ENCODE measurements around the gene PHLDB3. TPM values are rescaled to one million over a fixed set of nuclear protein-coding genes. Genes with fewer than 3 reads are reported as not detected.

The PHLDB3 gene
- total and polyA plus RNA-seq, 2 of the 4 experiments (the other 2 are of a cell fraction): 2.9 to 10.6 TPM

DNA sequence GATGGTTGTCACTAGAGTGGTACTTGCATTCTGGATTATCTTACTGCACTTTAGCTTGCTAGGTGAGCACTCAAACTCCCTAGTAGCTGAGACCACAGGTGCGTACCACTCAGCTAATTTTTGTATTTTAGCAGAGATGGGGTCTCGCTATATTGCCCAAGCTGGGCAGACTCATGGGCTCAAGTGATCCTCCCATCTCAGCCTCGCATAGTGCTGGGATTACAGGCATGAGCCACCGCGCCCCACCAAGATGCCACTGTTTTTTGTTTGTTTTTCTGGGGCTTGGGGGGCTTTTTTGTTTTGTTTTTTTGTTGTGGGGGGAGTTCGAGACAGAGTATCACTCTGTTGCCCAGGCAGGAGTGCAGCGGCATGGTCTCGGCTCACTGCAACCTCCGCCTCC lies 56.9 kb downstream of the PHLDB3 start:
- dilution Hi-C loops (cut with HindIII; ENCODE audit: low sequenced_read_pairs, unreplicated experiment): no loop called here
- Histone ChIP-seq H3K27me3 (ENCODE audit: control insufficient read depth, insufficient read depth, low read length) (no peaks in the 10 kb centered on the region), H3K14ac (replicated peaks; ENCODE audit: low read depth, low read length) (no peak overlapping the region), H2BK120ac (ENCODE audit: low read depth, low read length) (0 out of 2 replicates have a peak overlapping the region, but pooled peaks have one; percentile 5), H2AK9ac (replicated peaks; ENCODE audit: low read depth, low read length, poor library complexity) (no peak overlapping the region), H4K20me1 (ENCODE audit: insufficient read depth, low read length) (no peaks in the 10 kb centered on the region), H3K79me1 (ENCODE audit: low read depth in 1 of 2, low read length in 2 of 2) (no peaks in the 10 kb centered on the region), H3K23ac (ENCODE audit: low read depth, low read length) (no peak overlapping the region), H4K8ac (ENCODE audit: low read depth in 2 of 2, low read length in 2 of 2) (no peak overlapping the region), H2AK5ac (ENCODE audit: low read depth, low read length) (peak overlapping the region; percentile 7; the same call in 1 of the 2 replicates), H3K18ac (ENCODE audit: low read depth, low read length) (no peak overlapping the region), H4K91ac (ENCODE audit: insufficient read depth, low read depth, low read length) (no peak overlapping the region), H3K56ac (ENCODE audit: extremely low read depth, insufficient read depth, low read length) (no peak overlapping the region), H2BK5ac (ENCODE audit: low read depth, low read length, poor library complexity, severe bottlenecking) (no peak overlapping the region), H3K4me2 (ENCODE audit: low read depth, low read length) (no peak overlapping the region), H3K27ac (ENCODE audit: insufficient read depth, low read length) (no peak overlapping the region), H3K9ac (ENCODE audit: low read depth, low read length) (no peak overlapping the region), H2AFZ (replicated peaks; ENCODE audit: low read length, poor library complexity) (no peak overlapping the region), H3K4me3 (ENCODE audit: insufficient read depth, low read depth, low read length) (no peak overlapping the region), H4K5ac (ENCODE audit: low read depth, low read length) (no peak overlapping the region), H2BK20ac (ENCODE audit: low read depth, low read length) (no peak overlapping the region), H3K9me3 (ENCODE audit: control insufficient read depth, insufficient read depth, low read length) (peaks cover 3% of the 10 kb centered on the region), H3K36me3 (ENCODE audit: control insufficient read depth, insufficient read depth, low read length) (no peaks in the 10 kb centered on the region), H3K4ac (ENCODE audit: low read depth, low read length) (no peak overlapping the region), H2BK15ac (ENCODE audit: low read depth, low read length) (no peak overlapping the region), H3K4me1 (ENCODE audit: control insufficient read depth, insufficient read depth, low read length) (0 out of 2 replicates have a peak, but pooled peaks cover 2% of the 10 kb centered on the region), H3K9me1 (ENCODE audit: insufficient read depth, low read length) (no peaks in the 10 kb centered on the region)
- no peak for TF ChIP-seq RAD21 (IDR thresholded peaks at IDR 0.05; ENCODE audit: low read length)
- no peak for TF ChIP-seq MAZ (IDR thresholded peaks at IDR 0.05; ENCODE audit: borderline replicate concordance, low read depth, low read length)
- TF ChIP-seq CEBPB (IDR thresholded peaks at IDR 0.05; ENCODE audit: low read depth, low read length): no peak
- TF ChIP-seq POLR2A (IDR thresholded peaks at IDR 0.05; ENCODE audit: low read depth, low read length): no peak
- no peak for TF ChIP-seq SMC3 (IDR thresholded peaks at IDR 0.05; ENCODE audit: low read depth, low read length)
- TF ChIP-seq, protein P1, sequence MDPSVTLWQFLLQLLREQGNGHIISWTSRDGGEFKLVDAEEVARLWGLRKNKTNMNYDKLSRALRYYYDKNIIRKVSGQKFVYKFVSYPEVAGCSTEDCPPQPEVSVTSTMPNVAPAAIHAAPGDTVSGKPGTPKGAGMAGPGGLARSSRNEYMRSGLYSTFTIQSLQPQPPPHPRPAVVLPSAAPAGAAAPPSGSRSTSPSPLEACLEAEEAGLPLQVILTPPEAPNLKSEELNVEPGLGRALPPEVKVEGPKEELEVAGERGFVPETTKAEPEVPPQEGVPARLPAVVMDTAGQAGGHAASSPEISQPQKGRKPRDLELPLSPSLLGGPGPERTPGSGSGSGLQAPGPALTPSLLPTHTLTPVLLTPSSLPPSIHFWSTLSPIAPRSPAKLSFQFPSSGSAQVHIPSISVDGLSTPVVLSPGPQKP (IDR thresholded peaks at IDR 0.05; ENCODE audit: borderline replicate concordance, low read depth, low read length): no peak
- TF ChIP-seq RFX5 (IDR thresholded peaks at IDR 0.05; ENCODE audit: low read depth, low read length): no peak
- no peak for TF ChIP-seq MAFK (IDR thresholded peaks at IDR 0.05; ENCODE audit: low read depth, low read length)
- TF ChIP-seq FOS (IDR thresholded peaks at IDR 0.05; ENCODE audit: low read depth, low read length): no peak
- TF ChIP-seq CHD1 (IDR thresholded peaks at IDR 0.05; ENCODE audit: low read depth, low read length): no peak
- TF ChIP-seq, protein P2, sequence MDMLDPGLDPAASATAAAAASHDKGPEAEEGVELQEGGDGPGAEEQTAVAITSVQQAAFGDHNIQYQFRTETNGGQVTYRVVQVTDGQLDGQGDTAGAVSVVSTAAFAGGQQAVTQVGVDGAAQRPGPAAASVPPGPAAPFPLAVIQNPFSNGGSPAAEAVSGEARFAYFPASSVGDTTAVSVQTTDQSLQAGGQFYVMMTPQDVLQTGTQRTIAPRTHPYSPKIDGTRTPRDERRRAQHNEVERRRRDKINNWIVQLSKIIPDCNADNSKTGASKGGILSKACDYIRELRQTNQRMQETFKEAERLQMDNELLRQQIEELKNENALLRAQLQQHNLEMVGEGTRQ (IDR thresholded peaks at IDR 0.05; ENCODE audit: low read depth, low read length): no peak
- TF ChIP-seq, protein P3, sequence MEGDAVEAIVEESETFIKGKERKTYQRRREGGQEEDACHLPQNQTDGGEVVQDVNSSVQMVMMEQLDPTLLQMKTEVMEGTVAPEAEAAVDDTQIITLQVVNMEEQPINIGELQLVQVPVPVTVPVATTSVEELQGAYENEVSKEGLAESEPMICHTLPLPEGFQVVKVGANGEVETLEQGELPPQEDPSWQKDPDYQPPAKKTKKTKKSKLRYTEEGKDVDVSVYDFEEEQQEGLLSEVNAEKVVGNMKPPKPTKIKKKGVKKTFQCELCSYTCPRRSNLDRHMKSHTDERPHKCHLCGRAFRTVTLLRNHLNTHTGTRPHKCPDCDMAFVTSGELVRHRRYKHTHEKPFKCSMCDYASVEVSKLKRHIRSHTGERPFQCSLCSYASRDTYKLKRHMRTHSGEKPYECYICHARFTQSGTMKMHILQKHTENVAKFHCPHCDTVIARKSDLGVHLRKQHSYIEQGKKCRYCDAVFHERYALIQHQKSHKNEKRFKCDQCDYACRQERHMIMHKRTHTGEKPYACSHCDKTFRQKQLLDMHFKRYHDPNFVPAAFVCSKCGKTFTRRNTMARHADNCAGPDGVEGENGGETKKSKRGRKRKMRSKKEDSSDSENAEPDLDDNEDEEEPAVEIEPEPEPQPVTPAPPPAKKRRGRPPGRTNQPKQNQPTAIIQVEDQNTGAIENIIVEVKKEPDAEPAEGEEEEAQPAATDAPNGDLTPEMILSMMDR (conservative IDR thresholded peaks at IDR 0.05; ENCODE audit: low read depth, low read length): no peak
- TF ChIP-seq NFE2L2 (IDR thresholded peaks at IDR 0.05; ENCODE audit: low read depth, low read length): no peak
- TF ChIP-seq BHLHE40 (IDR thresholded peaks at IDR 0.05; ENCODE audit: low read depth, low read length): no peak
- TF ChIP-seq MXI1 (IDR thresholded peaks at IDR 0.05; ENCODE audit: borderline replicate concordance, low read depth, low read length): no peak
- no peak for TF ChIP-seq RCOR1 (IDR thresholded peaks at IDR 0.05; ENCODE audit: insufficient replicate concordance, low read length)
- BruUV-seq (replicated peaks): no TSS peak
- DNase-seq (no peak), ATAC-seq (ENCODE audit: low read depth) (no peak)
- no CpG with 5 or more reads among the region's 9 CpGs for WGBS, 2 experiments (ENCODE audit: extremely low coverage in 2 of 2, insufficient read length in 1 of 2)
- ChIA-PET CTCF (interaction anchor here (0.6 to 2.9 kb wide), 15 partner anchors 9 to 223 kb away, joined by 3 to 23 read pairs (median 4); partner anchors contain the start of genes ETHE1 and PLAUR), POLR2A (ENCODE audit: unreplicated experiment) (interaction anchor here (0.9 kb wide), 1 partner anchor 72 kb away, joined by 13 read pairs; no protein-coding TSS in a partner anchor)
- intact Hi-C loops (cut with micrococcal nuclease): loop anchor here (1.0 to 10.0 kb wide), 4 partner anchors 56 to 357 kb away; partner anchors contain the start of gene LYPD5
- in situ Hi-C loops (cut with MboI; ENCODE audit: low sequenced_read_pairs): loop anchor here (5.0 kb wide), 1 partner anchor 75 kb away; no protein-coding TSS in a partner anchor
